PC-9 (cell line): ENCODE measurements around the gene GAL. TPM values are rescaled to one million over a fixed set of nuclear protein-coding genes. Genes with fewer than 3 reads are reported as not detected.

Experiments
- BruUV-seq: library from RNA; stranded (reverse); fragments of 400-500 nt; replicated peaks from 2 replicates; lab custom pipeline; 2021; lab: Mats Ljungman, UMichigan
- CTCF ChIA-PET: fragments of 300-600 bp; sonication (Branson Sonifier 250); formaldehyde crosslinking; loops from one replicate; lab custom pipeline; 2022; ENCODE audit warnings: antibody characterized with exemption; lab: Charles Lee
- POLR2A ChIA-PET: fragments of 300-600 bp; sonication (Branson Sonifier 250); formaldehyde crosslinking; loops from one replicate; lab custom pipeline; 2022; ENCODE audit warnings: antibody characterized with exemption; ENCODE audit not compliant: unreplicated experiment; lab: Charles Lee
- DNase-seq, 2 experiments: peaks; one replicate each; pipeline versions ENCODE4 v3.0.0 to v3.0.0-alpha.2; 2015 to 2022; ENCODE audit warnings: mixed read lengths in 1 of 2
- H2AFZ ChIP-seq: fragments of 200-600 bp; sonication (generic); 2 replicates; pipeline ENCODE4 v1.8.1; 2017; ENCODE audit warnings: antibody characterized with exemption
- H3F3A ChIP-seq: fragments of 200-600 bp; sonication (generic); 2 replicates; pipeline ENCODE4 v1.8.1; 2017; ENCODE audit warnings: antibody characterized with exemption, mild to moderate bottlenecking, low read depth; ENCODE audit not compliant: insufficient read depth
- H3K27ac ChIP-seq: fragments of 200-600 bp; sonication (generic); 2 replicates; pipeline ENCODE4 v1.6.1; 2016; ENCODE audit warnings: mixed run types
- H3K27me3 ChIP-seq: fragments of 200-600 bp; sonication (generic); 2 replicates; pipeline ENCODE4 v1.6.1; 2016; ENCODE audit warnings: low read depth, mixed run types; ENCODE audit not compliant: insufficient read depth
- H3K36me3 ChIP-seq: fragments of 200-600 bp; sonication (generic); 2 replicates; pipeline ENCODE4 v1.6.1; 2016; ENCODE audit warnings: low read depth, mixed run types
- H3K4me1 ChIP-seq: fragments of 200-600 bp; sonication (generic); replicated peaks from 2 replicates; pipeline ENCODE4 v1.6.1; 2016; ENCODE audit warnings: mixed run types; ENCODE audit not compliant: insufficient read depth
- H3K4me2 ChIP-seq: fragments of 200-600 bp; sonication (generic); 2 replicates; pipeline ENCODE4 v1.6.1; 2017; ENCODE audit warnings: mixed run types
- H3K4me3 ChIP-seq: fragments of 200-600 bp; sonication (generic); 2 replicates; pipeline ENCODE4 v1.6.1; 2016; ENCODE audit warnings: mixed run types
- H3K79me2 ChIP-seq: fragments of 200-600 bp; sonication (generic); 2 replicates; pipeline ENCODE4 v1.6.1; 2017; ENCODE audit warnings: low read depth, mixed run types
- H3K9me2 ChIP-seq: fragments of 200-600 bp; sonication (generic); 2 replicates; pipeline ENCODE4 v1.8.1; 2017; ENCODE audit warnings: mild to moderate bottlenecking; ENCODE audit not compliant: insufficient read depth
- H3K9me3 ChIP-seq: fragments of 200-600 bp; sonication (generic); 2 replicates; pipeline ENCODE4 v1.8.1; 2016; ENCODE audit warnings: low read depth; ENCODE audit not compliant: insufficient read depth
- H4K20me1 ChIP-seq: fragments of 200-600 bp; sonication (generic); 2 replicates; pipeline ENCODE4 v1.8.1; 2017; ENCODE audit not compliant: insufficient read depth
- CTCF ChIP-seq: fragments of 200-600 bp; sonication (generic); conservative IDR thresholded peaks from 2 replicates; pipeline ENCODE4 v1.6.1; 2017; ENCODE audit warnings: mixed run types, antibody characterized with exemption, mild to moderate bottlenecking, moderate library complexity
- EZH2 ChIP-seq: fragments of 200-600 bp; sonication (generic); IDR thresholded peaks from 2 replicates; pipeline ENCODE4 v1.8.0; 2017; ENCODE audit warnings: antibody characterized with exemption, low read depth
- intact Hi-C: fragments of 100-400 bp; cut with micrococcal nuclease; formaldehyde crosslinking; loops from one replicate; pipeline ENCODE4 v1.10.0; 2022; ENCODE audit not compliant: unreplicated experiment
- total RNA-seq: library from RNA; stranded (reverse); gene quantifications from 2 replicates; pipeline ENCODE4 v1.2.3, GENCODE V29; 2021

The GAL gene
- total RNA-seq, 1 experiment from 2014 or later, result 12.8 TPM

- POLR2A ChIA-PET, result no interaction called here
- no peak for DNase-seq
- Histone ChIP-seq H2AFZ (no peak overlapping the region), H3K27ac (no peak overlapping the region), H4K20me1 (no peaks in the 10 kb centered on the region), H3K9me3 (no peaks in the 10 kb centered on the region), H3K4me3 (no peak overlapping the region), H3K27me3 (peaks cover 31% of the 10 kb centered on the region), H3K9me2 (no peaks in the 10 kb centered on the region), H3K36me3 (no peaks in the 10 kb centered on the region), H3K4me1 (no peaks in the 10 kb centered on the region), H3K4me2 (no peak overlapping the region), H3K79me2 (no peaks in the 10 kb centered on the region), H3F3A (no peaks in the 10 kb centered on the region)
- CTCF ChIA-PET, result no interaction called here
- no TSS peak for BruUV-seq
- TF ChIP-seq EZH2, result no peak
- TF ChIP-seq CTCF, result no peak
- intact Hi-C loops, result no loop called here
Measured at GRCh38 chr11:68692871-68693483, 8.6 kb downstream of the GAL start.

- BruUV-seq, result no TSS peak
- H3K27ac ChIP-seq, result no peak overlapping the region
- H3K36me3 ChIP-seq, result no peaks in the 10 kb centered on the region
- no peaks in the 10 kb centered on the region for H3K4me1 ChIP-seq
- H3K9me3 ChIP-seq, result 0 out of 2 replicates have a peak, but pooled peaks cover 4% of the 10 kb centered on the region
- H4K20me1 ChIP-seq, result no peaks in the 10 kb centered on the region
- no peak overlapping the region for H3K4me3 ChIP-seq
- no peak for DNase-seq
- no peaks in the 10 kb centered on the region for H3K9me2 ChIP-seq
- CTCF ChIA-PET, result no interaction called here
- TF ChIP-seq EZH2 (no peak), CTCF (no peak)
- H3K27me3 ChIP-seq, result peaks cover 36% of the 10 kb centered on the region
- H3K4me2 ChIP-seq, result no peak overlapping the region
- H3F3A ChIP-seq, result no peaks in the 10 kb centered on the region
- no peak overlapping the region for H2AFZ ChIP-seq
- H3K79me2 ChIP-seq, result no peaks in the 10 kb centered on the region
- POLR2A ChIA-PET, result no interaction called here
- intact Hi-C loops, result no loop called here
Measured at GRCh38 chr11:68693484-68693882, 9.1 kb downstream of the GAL start.

GRCh38 chr11:68694431-68695297 lies 10.3 kb downstream of the GAL start:
- no peak for DNase-seq
- Histone ChIP-seq H3K36me3 (no peaks in the 10 kb centered on the region), H3K4me2 (no peak overlapping the region), H2AFZ (no peak overlapping the region), H4K20me1 (no peaks in the 10 kb centered on the region), H3K9me3 (0 out of 2 replicates have a peak, but pooled peaks cover 5% of the 10 kb centered on the region), H3K27ac (no peak overlapping the region), H3K27me3 (peaks cover 43% of the 10 kb centered on the region), H3F3A (no peaks in the 10 kb centered on the region), H3K4me3 (no peak overlapping the region), H3K9me2 (no peaks in the 10 kb centered on the region), H3K79me2 (no peaks in the 10 kb centered on the region), H3K4me1 (no peaks in the 10 kb centered on the region)
- BruUV-seq, result no TSS peak
- ChIA-PET CTCF (no interaction called here), POLR2A (no interaction called here)
- intact Hi-C loops, result no loop called here
- no peak for TF ChIP-seq CTCF
- no peak for TF ChIP-seq EZH2
